ENCODE data around the gene SH3BP1.
A peak's percentile ranks its signal among the peaks of the same experiment; 100 is the strongest.

Gene SH3BP1

GRCh38 chr22:37618674-37619073 lies 20.8 kb upstream of the SH3BP1 start:
- in situ Hi-C loops (cut with HindIII; ENCODE audit: low pct_unique_long_range_greater_than_20kb, low sequenced_read_pairs): no loop called here
- DNase-seq (ENCODE audit: low read depth in 1 of 2, low spot score in 1 of 2): no peak

GRCh38 chr22:37619991-37620390 lies 19.5 kb upstream of the SH3BP1 start:
- DNase-seq (ENCODE audit: low read depth in 1 of 2, low spot score in 1 of 2): no peak
- no peak for TF ChIP-seq JUND (IDR thresholded peaks at IDR 0.05; ENCODE audit: low read depth)
- in situ Hi-C loops (cut with HindIII; ENCODE audit: low pct_unique_long_range_greater_than_20kb, low sequenced_read_pairs): no loop called here

More at GRCh38 chr22:37618674-37619073, 20.8 kb upstream of the SH3BP1 start:
- TF ChIP-seq JUND (IDR thresholded peaks at IDR 0.05; ENCODE audit: low read depth): no peak

- no peak for TF ChIP-seq JUND (IDR thresholded peaks at IDR 0.05; ENCODE audit: low read depth)
- in situ Hi-C loops (cut with HindIII; ENCODE audit: low pct_unique_long_range_greater_than_20kb, low sequenced_read_pairs): no loop called here
- no peak for DNase-seq (ENCODE audit: low read depth in 1 of 2, low spot score in 1 of 2)
These were observed 18.1 kb upstream of the SH3BP1 start for GRCh38 chr22:37621352-37621860.

DNA sequence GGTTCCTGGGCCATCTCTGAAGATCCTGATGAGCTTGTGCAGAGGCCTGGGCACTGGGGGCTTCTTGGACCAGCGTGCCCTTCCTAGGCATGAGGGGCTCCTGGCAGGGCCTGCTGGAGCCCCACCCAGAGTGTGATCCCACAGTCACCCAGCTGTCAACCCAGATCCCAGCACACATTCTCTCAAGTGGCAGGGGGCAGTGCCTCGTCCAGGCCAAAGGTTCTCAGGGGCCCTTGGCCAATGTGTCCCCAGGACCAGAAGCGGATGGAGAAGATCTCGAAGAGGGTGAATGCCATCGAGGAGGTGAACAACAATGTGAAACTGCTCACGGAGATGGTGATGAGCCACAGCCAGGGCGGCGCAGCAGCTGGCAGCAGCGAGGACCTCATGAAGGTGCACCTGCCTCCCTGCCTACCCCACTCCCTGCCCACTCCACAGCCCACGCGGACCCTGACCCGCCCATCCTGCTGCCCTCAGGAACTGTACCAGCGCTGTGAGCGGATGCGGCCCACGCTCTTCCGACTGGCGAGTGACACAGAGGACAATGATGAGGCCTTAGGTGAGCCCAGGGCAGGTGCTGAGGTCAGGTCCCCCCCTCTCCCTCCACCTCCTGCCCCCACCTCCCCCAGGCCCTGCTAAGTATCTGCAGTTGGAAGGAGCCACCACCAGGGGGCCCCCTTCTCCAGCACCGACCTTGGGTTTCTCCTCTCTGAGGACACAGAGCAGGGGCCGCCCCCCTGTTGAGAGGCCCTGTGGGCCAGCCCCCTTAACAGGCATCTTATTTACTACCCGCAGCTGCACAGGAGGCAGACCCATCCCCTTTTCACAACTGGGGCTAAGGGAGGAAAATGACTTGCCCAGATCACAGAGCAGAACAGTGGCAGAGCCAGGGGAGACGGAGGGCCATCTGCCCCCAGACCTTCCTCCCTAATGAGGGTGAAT lies 16.1 kb upstream of the SH3BP1 start:
- DNase-seq (ENCODE audit: low read depth in 1 of 2, low spot score in 1 of 2): peak; percentile 49 to 52
- no peak for TF ChIP-seq JUND (IDR thresholded peaks at IDR 0.05; ENCODE audit: low read depth)
- in situ Hi-C loops (cut with HindIII; ENCODE audit: low pct_unique_long_range_greater_than_20kb, low sequenced_read_pairs): no loop called here

DNA sequence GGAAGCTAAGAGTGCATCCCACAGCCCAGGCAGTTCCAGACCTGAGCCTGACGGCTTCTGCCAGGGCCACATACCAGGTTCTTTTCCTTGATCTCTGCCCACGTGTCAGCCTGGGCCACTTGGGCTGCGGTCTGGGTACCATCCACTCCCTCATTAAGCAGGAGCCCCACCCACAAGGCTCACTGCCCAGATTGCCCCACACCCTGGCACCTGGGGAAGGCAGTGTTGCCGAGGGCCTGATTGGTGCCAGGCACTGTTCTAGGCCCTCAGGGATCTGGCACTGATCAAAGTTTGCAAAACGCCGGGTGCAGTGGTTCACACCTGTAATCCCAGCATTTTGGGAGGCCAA lies 15.5 kb upstream of the SH3BP1 start:
- DNase-seq (ENCODE audit: low read depth in 1 of 2, low spot score in 1 of 2): no peak
- in situ Hi-C loops (cut with HindIII; ENCODE audit: low pct_unique_long_range_greater_than_20kb, low sequenced_read_pairs): no loop called here
- no peak for TF ChIP-seq JUND (IDR thresholded peaks at IDR 0.05; ENCODE audit: low read depth)

- in situ Hi-C loops (cut with HindIII; ENCODE audit: low pct_unique_long_range_greater_than_20kb, low sequenced_read_pairs): no loop called here
- no peak for TF ChIP-seq JUND (IDR thresholded peaks at IDR 0.05; ENCODE audit: low read depth)
- no peak for DNase-seq (ENCODE audit: low read depth in 1 of 2, low spot score in 1 of 2)
These were observed 14.6 kb upstream of the SH3BP1 start for GRCh38 chr22:37624876-37625275.

- in situ Hi-C loops (cut with HindIII; ENCODE audit: low pct_unique_long_range_greater_than_20kb, low sequenced_read_pairs): no loop called here
- TF ChIP-seq JUND (IDR thresholded peaks at IDR 0.05; ENCODE audit: low read depth): no peak
- no peak for DNase-seq (ENCODE audit: low read depth in 1 of 2, low spot score in 1 of 2)
These were observed 13.7 kb upstream of the SH3BP1 start for GRCh38 chr22:37625737-37626136.

- in situ Hi-C loops (cut with HindIII; ENCODE audit: low pct_unique_long_range_greater_than_20kb, low sequenced_read_pairs): no loop called here
- TF ChIP-seq JUND (IDR thresholded peaks at IDR 0.05; ENCODE audit: low read depth): no peak
- DNase-seq (ENCODE audit: low read depth in 1 of 2, low spot score in 1 of 2): no peak
These were observed 13.3 kb upstream of the SH3BP1 start for GRCh38 chr22:37626144-37626543.

GRCh38 chr22:37626556-37627075 lies 12.9 kb upstream of the SH3BP1 start:
- no peak for TF ChIP-seq JUND (IDR thresholded peaks at IDR 0.05; ENCODE audit: low read depth)
- in situ Hi-C loops (cut with HindIII; ENCODE audit: low pct_unique_long_range_greater_than_20kb, low sequenced_read_pairs): no loop called here
- no peak for DNase-seq (ENCODE audit: low read depth in 1 of 2, low spot score in 1 of 2)

GRCh38 chr22:37627121-37627520 lies 12.3 kb upstream of the SH3BP1 start:
- no peak for TF ChIP-seq JUND (IDR thresholded peaks at IDR 0.05; ENCODE audit: low read depth)
- in situ Hi-C loops (cut with HindIII; ENCODE audit: low pct_unique_long_range_greater_than_20kb, low sequenced_read_pairs): no loop called here
- no peak for DNase-seq (ENCODE audit: low read depth in 1 of 2, low spot score in 1 of 2)

DNA sequence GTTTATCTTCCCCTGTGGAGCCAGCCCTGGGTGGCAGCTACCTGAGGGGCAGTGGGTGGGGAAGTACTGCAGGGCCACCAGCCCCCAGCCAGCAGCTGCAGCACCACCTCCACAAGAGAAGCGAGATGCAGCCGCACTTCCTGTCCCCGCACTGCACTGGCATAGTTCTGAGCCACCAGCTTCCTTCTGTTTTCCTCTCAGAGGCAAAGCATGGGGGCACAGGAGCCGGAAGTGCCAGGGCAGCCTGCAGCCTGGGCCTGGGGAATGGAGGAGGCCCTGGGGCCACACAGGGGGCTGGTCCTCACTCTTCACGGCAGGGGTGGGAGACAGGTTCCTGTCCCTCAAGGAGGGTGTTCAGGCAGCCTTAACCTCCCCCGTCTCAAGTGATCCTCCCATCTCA lies 11.9 kb upstream of the SH3BP1 start:
- in situ Hi-C loops (cut with HindIII; ENCODE audit: low pct_unique_long_range_greater_than_20kb, low sequenced_read_pairs): no loop called here
- no peak for TF ChIP-seq JUND (IDR thresholded peaks at IDR 0.05; ENCODE audit: low read depth)
- DNase-seq (ENCODE audit: low read depth in 1 of 2, low spot score in 1 of 2): no peak

GRCh38 chr22:37628830-37629229 lies 10.6 kb upstream of the SH3BP1 start:
- no peak for DNase-seq (ENCODE audit: low read depth in 1 of 2, low spot score in 1 of 2)
- in situ Hi-C loops (cut with HindIII; ENCODE audit: low pct_unique_long_range_greater_than_20kb, low sequenced_read_pairs): no loop called here
- TF ChIP-seq JUND (IDR thresholded peaks at IDR 0.05; ENCODE audit: low read depth): no peak

GRCh38 chr22:37629928-37630327 lies 9.5 kb upstream of the SH3BP1 start:
- DNase-seq (ENCODE audit: low read depth in 1 of 2, low spot score in 1 of 2): no peak
- no peak for TF ChIP-seq JUND (IDR thresholded peaks at IDR 0.05; ENCODE audit: low read depth)
- in situ Hi-C loops (cut with HindIII; ENCODE audit: low pct_unique_long_range_greater_than_20kb, low sequenced_read_pairs): no loop called here
